ENCODE data around the gene PCDHGA4.

DNA sequence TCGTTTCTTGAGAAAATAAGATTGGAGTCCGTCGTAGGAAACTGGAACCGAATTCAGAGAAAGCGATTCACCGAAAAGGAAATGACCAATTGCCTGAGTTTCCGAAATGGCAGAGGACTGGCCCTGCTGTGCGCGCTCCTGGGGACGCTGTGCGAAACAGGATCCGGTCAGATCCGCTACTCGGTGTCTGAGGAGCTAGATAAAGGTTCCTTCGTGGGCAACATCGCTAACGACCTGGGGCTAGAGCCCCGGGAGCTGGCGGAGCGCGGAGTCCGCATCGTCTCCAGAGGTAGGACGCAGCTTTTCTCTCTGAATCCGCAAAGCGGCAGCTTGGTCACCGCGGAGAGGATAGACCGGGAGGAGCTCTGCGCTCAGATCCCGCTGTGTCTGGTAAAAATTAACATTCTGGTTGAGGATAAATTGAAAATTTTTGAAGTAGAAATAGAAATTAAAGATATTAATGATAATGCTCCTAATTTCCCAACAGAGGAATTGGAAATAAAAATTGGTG is 10.8 kb upstream of the PCDHGA4 start:
- TF ChIP-seq, protein P1, sequence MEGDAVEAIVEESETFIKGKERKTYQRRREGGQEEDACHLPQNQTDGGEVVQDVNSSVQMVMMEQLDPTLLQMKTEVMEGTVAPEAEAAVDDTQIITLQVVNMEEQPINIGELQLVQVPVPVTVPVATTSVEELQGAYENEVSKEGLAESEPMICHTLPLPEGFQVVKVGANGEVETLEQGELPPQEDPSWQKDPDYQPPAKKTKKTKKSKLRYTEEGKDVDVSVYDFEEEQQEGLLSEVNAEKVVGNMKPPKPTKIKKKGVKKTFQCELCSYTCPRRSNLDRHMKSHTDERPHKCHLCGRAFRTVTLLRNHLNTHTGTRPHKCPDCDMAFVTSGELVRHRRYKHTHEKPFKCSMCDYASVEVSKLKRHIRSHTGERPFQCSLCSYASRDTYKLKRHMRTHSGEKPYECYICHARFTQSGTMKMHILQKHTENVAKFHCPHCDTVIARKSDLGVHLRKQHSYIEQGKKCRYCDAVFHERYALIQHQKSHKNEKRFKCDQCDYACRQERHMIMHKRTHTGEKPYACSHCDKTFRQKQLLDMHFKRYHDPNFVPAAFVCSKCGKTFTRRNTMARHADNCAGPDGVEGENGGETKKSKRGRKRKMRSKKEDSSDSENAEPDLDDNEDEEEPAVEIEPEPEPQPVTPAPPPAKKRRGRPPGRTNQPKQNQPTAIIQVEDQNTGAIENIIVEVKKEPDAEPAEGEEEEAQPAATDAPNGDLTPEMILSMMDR (IDR thresholded peaks at IDR 0.05; ENCODE audit: poor library complexity) = no peak
- no peak for TF ChIP-seq EZH2 (IDR thresholded peaks at IDR 0.05; ENCODE audit: borderline replicate concordance)
- no peak for TF ChIP-seq EZH2phosphoT487 (IDR thresholded peaks at IDR 0.05; ENCODE audit: low read depth, severe bottlenecking, unreplicated experiment)

Data from hepatocyte (in vitro differentiated cells).